SH-SY5Y (cell line): ENCODE measurements around the gene PTPRD.

Source experiments
- GATA2 ChIP-seq: IDR thresholded peaks from 2 replicates; pipeline ENCODE4 v1.6.1; 2011; ENCODE audit warnings: mild to moderate bottlenecking, low read depth, low read length
- GATA3 ChIP-seq: IDR thresholded peaks from 2 replicates; pipeline ENCODE4 v1.6.1; 2011; ENCODE audit warnings: low read depth, mild to moderate bottlenecking, low read length, moderate library complexity

- TF ChIP-seq GATA3 (no peak), GATA2 (no peak)
These were observed 1707.1 kb downstream of the PTPRD start for GRCh38 chr9:8905731-8906130.
